Measurements from ENCODE around the gene IL17C.

DNA sequence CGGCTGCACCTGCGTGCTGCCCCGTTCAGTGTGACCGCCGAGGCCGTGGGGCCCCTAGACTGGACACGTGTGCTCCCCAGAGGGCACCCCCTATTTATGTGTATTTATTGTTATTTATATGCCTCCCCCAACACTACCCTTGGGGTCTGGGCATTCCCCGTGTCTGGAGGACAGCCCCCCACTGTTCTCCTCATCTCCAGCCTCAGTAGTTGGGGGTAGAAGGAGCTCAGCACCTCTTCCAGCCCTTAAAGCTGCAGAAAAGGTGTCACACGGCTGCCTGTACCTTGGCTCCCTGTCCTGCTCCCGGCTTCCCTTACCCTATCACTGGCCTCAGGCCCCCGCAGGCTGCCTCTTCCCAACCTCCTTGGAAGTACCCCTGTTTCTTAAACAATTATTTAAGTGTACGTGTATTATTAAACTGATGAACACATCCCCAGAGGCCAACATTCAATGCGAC lies 1.7 kb downstream of the IL17C start:
- TF ChIP-seq RFX5 (IDR thresholded peaks at IDR 0.05; ENCODE audit: low read depth, low read length) (no peak), BCL11A (IDR thresholded peaks at IDR 0.05; ENCODE audit: low read depth, low read length) (no peak), EP300 (IDR thresholded peaks at IDR 0.05; ENCODE audit: borderline replicate concordance in 1 of 2, control insufficient read depth in 1 of 2, low read depth in 2 of 2, low read length in 2 of 2) (no peak), YBX1 (IDR thresholded peaks at IDR 0.05) (no peak), ZNF207 (IDR thresholded peaks at IDR 0.05; ENCODE audit: borderline replicate concordance) (no peak), MYC (IDR thresholded peaks at IDR 0.05; ENCODE audit: insufficient read depth, insufficient read length, insufficient replicate concordance, low read length, severe bottlenecking) (no peak)
- TF ChIP-seq, protein P1, sequence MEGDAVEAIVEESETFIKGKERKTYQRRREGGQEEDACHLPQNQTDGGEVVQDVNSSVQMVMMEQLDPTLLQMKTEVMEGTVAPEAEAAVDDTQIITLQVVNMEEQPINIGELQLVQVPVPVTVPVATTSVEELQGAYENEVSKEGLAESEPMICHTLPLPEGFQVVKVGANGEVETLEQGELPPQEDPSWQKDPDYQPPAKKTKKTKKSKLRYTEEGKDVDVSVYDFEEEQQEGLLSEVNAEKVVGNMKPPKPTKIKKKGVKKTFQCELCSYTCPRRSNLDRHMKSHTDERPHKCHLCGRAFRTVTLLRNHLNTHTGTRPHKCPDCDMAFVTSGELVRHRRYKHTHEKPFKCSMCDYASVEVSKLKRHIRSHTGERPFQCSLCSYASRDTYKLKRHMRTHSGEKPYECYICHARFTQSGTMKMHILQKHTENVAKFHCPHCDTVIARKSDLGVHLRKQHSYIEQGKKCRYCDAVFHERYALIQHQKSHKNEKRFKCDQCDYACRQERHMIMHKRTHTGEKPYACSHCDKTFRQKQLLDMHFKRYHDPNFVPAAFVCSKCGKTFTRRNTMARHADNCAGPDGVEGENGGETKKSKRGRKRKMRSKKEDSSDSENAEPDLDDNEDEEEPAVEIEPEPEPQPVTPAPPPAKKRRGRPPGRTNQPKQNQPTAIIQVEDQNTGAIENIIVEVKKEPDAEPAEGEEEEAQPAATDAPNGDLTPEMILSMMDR (IDR thresholded peaks at IDR 0.05 in 2 of 3, conservative IDR thresholded peaks at IDR 0.05 in 1 of 3; ENCODE audit: control insufficient read depth in 2 of 3, extremely low read depth in 1 of 3, insufficient read depth in 1 of 3, low read depth in 3 of 3, low read length in 3 of 3), result no peak
- TF ChIP-seq, protein P2, sequence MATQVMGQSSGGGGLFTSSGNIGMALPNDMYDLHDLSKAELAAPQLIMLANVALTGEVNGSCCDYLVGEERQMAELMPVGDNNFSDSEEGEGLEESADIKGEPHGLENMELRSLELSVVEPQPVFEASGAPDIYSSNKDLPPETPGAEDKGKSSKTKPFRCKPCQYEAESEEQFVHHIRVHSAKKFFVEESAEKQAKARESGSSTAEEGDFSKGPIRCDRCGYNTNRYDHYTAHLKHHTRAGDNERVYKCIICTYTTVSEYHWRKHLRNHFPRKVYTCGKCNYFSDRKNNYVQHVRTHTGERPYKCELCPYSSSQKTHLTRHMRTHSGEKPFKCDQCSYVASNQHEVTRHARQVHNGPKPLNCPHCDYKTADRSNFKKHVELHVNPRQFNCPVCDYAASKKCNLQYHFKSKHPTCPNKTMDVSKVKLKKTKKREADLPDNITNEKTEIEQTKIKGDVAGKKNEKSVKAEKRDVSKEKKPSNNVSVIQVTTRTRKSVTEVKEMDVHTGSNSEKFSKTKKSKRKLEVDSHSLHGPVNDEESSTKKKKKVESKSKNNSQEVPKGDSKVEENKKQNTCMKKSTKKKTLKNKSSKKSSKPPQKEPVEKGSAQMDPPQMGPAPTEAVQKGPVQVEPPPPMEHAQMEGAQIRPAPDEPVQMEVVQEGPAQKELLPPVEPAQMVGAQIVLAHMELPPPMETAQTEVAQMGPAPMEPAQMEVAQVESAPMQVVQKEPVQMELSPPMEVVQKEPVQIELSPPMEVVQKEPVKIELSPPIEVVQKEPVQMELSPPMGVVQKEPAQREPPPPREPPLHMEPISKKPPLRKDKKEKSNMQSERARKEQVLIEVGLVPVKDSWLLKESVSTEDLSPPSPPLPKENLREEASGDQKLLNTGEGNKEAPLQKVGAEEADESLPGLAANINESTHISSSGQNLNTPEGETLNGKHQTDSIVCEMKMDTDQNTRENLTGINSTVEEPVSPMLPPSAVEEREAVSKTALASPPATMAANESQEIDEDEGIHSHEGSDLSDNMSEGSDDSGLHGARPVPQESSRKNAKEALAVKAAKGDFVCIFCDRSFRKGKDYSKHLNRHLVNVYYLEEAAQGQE (IDR thresholded peaks at IDR 0.05; ENCODE audit: low read depth, low read length), result no peak
